DMS114 treated with DMSO at 0.1 percent for 48 hours (cell line): Measurements from ENCODE around the gene LRGUK.
"Not testable (repeated sequence)": the region's sequence is repeated elsewhere in the genome, so short reads cannot be mapped to it uniquely, and the experiment has no call there.

Source experiments
- DNase-seq: peaks from one replicate; lab custom pipeline; 2025; ENCODE audit not compliant: unreplicated experiment; lab: John Stamatoyannopoulos, UW

The LRGUK gene

DNA sequence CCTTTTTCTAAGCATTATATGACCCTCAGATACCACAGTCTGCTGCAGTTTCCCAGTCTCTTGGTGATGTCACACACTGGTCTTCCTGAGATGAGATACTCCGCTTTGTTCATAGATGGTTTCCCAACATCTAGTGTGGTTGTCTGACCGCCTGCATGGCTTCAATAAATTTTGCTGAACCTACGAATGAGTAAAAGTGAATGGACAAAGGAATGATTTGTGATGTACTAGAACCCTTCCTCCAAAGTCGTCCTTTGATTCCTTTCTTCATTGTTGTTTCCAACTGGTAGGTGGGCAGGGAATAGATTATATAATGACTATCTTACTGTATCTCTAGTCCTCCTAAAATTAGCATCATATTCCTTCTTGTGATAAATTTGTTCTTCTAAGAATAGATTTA, 107.1 kb downstream of the LRGUK start:
- DNase-seq: no peak

DNA sequence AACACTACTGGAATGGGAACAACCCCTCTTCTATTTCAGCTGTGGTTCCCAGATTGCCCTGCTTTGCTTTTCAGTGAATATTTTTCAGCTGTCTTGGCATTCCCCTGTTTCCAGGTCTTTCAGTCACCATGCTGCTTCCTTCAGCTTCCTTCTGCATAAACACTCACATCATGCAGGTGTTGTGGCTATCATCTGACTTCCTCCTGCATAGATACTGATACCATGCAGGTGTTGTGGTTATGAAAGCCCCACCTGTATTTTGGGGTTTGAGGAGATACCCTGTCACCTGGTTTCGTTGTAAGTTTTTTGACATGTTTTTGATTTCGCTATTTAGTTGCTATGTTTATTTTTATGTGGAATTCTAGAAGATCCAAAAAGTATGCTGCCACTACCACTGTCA, 118.1 kb downstream of the LRGUK start:
- DNase-seq: no peak

DNA sequence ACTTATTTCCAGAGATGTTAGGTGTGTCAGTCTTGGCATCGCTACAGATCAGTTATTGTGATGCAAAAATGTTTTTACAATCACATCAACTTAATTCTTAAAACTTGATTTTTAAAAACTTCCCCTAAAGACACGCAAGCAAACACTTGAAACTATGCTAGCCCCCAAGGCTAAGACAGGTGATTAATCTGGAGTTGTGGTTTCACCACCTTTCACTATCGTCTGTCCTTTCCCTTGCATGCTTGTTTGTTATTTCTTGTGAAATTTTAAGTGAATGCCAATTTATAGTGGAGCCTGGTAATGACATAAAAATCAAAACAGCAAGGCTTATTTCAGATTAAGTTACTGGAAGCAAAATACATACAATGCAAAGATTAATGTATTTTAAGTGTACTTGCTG, 119.2 kb downstream of the LRGUK start:
- no peak for DNase-seq

DNA sequence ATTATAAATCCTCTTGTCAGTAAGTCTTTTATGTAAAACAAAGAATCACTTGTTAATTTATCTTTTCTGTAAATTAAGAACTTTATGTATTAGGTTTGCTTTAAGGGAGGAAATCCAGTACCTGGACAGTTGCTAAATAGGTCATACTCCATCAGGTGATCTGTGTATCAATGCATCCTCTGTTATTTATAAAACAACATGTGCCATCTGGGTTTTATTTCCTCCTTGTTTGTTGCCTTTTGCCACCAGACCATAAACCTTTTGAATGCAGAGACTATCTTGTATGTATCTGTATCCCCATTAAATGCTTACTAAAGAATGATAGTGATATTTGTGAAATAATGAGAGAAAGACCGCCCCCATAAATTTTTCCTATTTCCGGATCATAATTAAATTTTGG, 119.6 kb downstream of the LRGUK start:
- DNase-seq: no peak

DNA sequence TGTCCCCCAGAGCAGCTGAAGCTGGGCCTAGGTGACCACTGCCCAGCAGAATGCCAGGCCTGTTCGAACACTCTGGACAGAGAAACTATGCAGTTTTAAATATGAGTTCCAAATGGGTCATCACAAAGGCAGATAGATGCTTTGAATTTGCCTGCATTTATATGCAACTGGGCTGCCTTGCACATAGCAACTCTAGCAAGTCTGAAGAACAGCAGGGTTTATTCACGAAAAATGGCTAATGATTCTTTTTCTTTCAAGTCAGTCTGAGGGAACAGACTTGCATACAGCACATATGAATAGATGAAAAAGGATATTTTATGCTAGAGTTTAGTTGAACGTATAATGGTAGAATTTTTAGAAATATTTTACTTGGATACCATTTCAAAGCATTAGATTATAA, 121.1 kb downstream of the LRGUK start:
- no peak for DNase-seq

DNA sequence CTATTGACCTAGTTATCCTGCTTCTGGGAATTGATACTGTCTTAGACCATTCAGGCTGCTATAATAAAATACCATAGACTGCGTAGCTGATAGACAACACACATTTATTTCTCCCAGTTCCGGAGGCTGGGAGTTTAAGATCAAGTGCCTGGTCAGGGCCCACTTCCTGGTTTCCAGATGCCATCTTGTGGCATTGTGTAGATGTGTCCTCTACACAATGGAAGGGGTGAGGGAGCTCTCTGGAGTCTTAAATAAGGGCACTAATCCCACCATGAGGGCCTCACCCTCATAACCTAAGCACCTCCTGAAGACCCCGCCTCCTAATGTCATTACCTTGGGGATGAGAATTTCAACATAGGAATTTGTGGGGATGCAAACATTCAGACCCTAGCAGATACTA, 127.2 kb downstream of the LRGUK start:
- no peak for DNase-seq

DNA sequence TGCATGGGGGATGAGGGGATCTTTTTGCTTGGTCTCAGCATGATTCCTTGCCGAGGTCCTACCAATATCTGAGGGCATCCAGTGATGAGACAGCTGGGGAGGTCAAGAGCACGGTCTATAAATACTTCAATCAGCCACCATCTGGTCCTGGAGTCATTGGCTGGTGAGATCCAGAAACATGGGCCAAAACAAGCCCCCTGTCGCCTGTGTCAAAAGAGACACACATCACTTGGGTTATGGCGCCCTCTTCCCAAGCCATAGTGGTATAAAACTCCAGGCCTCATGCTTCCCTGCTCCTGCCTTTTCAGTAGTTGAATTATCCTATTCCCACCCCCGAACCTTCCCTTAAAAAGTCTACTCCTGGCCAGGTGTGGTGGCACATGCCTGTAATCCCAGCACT, 128.7 kb downstream of the LRGUK start:
- no peak for DNase-seq

DNA sequence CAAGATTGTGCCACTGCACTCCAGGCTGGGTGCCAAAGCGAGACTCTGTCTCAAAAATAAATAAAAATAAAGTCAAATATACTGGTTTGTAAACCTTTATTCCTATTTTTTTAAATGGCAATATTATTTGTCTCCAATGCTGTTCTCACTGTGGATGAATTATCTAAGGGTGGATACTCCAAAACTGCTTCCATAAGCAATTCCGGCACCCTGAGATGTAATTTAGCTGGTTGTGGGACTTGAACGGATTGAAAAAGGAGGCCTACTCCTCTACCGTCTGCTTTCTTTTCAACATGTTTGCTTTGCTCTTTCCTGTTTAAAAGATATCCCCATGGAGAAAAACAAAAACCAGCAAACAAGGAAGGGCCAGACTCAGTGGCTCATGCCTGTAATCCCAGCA, 135.2 kb downstream of the LRGUK start:
- DNase-seq: no peak

DNA sequence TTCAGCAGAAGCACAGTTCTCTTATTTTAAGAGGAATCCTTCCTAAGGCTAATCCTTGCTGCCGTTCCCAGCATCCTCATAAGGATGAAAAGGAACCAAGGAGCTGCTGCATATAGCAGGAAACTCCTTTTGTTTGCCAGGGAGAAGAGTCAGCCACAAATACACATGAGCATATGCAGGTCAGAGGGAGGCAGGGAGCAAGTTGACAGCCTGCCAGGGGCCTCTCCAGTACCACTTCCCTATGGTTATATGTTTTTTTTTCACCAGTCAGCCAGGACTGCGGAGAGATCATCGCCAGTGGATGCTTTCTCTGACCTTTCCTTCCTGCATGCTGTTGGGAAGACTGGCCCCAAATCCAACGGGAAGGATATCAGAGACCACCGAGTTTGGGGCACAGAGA, 149.8 kb downstream of the LRGUK start:
- DNase-seq: no peak

DNA sequence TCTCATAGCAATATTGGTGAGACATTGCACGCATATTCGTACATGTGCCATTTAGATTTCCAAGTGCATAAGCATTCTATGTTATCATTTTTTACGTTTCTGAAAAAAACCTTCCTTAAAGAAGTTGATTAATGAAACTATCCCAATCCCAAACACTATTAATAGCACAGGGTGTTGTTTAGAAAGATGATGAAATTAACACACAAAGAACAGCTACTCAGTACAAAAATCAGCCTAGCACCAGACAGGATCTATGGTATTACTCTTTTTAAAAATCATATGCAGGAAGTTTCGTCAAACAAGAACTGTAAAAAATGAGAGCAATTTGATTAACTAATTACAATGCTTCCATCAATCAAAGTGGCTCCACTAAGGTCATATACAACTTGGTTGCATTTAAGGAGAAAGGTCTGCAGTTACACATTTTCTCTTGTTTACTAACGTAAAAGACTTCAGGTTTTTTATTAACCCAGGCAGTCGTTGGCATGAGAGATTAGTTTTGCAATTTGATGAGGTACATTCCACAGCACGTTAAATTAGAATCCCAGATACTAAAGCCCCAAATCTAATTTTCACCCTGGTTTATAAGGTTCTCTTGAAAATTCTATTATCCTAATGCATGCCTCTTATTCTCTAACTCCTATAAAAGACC, 151.5 kb downstream of the LRGUK start:
- DNase-seq: no peak

DNA sequence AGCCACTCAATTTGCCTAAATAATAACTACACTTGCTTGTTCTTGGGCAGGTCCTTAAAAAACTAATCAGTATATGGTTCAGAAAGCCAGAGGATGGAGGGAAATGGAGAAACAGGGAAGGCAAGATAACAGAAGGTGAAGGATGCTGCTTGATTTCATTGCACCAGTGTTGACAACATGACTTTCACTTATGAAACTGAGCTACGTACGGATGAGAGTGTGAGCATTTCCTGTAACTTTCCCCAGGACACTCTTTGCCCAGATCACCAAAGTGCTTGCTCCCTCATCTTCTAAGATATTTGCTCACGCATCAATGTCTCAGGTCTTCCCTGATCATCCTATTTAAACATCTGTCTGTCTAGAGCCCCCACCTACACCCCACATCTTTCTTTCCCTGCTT, 152.2 kb downstream of the LRGUK start:
- DNase-seq: no peak

DNA sequence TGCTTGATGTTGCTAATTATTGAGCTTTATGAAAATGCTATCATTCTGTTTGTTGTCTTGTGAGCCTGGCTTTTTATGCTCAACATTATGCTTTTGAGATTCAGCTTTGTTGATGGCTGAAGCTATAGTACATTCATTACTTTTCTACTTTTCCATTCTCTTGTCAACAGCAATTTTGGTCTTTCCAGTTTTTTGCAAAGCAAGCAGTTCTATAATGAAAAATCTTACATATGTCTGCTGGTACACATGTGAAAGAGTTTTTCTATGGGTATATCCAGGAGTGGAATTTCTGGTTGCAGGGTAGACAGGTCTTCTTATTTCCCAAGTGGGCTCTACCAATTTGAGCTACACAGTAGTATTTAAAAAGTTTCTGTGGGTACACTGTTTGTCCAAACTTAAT, 152.8 kb downstream of the LRGUK start:
- DNase-seq: no peak

DNA sequence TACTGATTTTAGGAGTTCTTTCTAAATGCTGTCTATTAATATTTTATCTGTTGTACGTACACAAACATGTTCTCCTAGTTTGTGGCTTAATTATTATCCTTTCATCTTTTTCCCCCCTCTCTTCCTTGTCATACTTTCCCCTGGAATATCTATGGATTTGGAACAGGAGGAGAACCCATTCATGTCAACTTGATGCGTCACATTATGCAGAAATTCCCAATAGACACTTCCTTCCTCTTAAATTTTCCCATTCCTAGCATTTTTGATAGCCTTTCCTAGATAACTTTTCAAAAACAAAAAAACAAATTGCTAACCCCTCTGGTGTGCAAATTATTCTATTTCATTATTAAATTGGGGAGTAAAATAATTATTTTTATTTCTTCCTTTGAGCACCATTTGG, 153.4 kb downstream of the LRGUK start:
- DNase-seq: no peak

DNA sequence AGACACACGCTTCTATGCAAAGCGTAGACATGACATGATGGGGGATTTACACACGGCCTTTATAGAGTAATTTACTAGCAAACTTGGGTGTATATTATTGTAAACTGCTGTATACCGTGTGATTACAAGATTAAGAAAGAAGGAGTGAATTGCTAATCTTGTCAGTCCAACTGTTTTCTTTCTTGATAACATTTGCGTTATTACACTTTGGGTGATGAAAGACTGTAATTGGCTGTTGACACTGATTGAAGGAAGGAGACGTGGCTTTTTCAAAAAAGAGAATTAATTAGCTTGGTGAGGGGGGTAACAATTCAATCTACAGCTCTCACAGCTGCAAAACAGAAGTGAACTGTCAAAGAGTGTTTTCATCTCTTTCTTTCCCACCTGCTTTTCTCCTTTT, 156.9 kb downstream of the LRGUK start:
- no peak for DNase-seq

DNA sequence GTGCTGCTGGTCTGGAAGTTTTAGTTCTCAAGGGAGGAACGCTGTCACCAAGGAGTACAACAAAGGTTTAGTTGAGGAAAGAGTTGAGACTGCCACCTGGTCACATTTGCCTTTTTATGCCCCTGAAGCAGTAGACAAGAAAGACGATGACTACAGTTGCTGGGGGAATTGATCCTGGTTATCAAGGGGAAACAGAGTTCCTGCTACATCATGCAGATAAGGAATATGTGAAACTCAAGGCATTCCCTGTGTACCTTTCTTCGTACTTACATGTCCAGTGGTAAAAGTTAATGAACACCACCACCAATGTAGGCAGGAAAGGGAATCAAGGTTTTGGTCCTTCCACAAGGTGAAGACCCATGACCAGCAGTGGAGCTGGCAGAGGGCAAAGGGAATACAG, 157.8 kb downstream of the LRGUK start:
- no peak for DNase-seq

DNA sequence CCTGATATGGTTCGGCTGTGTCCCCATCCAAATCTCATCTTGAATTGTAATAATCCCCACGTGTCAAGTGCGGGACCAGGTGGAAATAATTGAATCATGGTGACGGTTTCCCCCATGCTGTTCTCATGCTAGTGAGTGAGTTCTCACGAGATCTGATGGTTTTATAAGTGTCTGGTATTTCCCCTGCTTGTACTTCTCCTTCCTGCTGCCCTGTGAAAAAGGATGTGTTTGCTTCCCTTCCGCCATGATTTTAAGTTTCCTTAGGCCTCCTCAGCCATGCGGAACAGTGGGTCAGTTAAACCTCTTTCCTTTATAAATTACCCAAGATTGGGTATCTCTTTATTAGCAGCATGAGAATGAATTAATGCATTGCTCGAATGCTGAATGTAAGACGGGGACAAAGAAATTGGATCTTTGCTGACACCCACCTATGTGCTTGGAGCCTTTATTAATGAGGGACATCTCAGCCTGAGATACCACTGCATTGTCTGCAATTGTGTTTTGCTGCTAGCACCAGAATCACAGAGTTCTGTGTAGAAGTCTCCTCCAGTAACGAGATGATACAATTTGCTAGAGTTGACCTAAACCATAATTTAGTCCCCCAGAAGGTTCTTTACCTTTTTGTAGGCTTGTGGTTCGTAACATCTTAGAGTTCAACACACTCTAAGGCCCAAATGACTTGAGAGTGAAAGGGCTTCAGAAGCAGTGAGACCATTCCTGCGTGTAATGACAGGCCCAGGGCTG, 160.9 kb downstream of the LRGUK start:
- no peak for DNase-seq

DNA sequence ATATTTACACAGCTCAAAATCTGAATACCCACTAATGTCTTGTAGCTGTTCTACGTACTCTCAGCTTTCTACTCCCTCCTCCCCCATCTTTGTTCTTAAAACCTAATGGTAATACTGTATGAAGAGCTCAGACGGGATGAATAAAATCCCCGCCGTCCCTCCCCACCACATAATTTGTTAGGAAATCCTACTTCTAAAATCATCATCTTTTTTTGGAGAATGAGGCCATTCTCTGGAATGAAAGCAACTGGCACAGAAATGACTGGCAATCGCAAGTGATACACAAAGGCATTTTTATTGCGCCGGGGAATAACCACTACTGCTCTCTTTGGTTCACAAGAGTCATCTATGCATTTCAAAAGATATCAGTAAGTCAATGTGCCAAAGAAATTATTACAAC, 162.3 kb downstream of the LRGUK start:
- no peak for DNase-seq

DNA sequence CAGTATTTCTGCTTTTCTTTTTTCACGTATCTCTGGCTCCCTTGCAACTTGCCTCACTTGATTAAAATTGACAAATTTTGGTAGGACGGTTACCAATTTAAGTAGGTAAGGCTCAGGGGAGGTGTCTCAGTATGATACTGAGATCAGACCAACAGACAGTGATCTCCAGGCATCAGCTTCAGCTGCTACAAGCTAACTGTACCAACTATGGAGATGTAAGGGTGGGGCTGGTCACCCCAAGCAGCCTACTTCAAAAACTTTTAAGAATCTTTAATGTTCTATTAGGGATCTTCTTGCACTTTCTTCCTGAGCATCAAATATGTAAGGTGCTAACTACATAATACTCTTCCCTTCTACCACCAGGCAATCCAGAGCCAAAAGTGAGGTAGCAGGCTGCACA, 162.7 kb downstream of the LRGUK start:
- no peak for DNase-seq

DNA sequence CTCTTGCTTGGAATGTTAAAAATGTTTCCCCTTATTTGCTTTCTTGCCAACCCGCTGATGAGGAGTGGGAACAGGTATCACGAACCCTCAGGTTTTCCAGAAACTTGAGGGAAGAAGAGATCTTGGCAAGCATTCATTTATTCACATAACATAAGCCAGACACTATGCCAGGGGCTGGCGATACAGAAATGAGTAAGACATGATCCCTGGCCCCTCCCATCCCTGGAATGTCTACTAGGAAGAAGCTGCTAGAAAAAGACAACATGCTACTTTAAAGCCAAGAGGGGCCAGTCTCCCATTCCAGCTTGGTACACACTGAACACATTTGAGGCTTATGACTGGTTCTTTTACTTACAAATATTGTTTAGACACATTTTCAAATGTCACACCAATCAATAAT, 163.1 kb downstream of the LRGUK start:
- no peak for DNase-seq

DNA sequence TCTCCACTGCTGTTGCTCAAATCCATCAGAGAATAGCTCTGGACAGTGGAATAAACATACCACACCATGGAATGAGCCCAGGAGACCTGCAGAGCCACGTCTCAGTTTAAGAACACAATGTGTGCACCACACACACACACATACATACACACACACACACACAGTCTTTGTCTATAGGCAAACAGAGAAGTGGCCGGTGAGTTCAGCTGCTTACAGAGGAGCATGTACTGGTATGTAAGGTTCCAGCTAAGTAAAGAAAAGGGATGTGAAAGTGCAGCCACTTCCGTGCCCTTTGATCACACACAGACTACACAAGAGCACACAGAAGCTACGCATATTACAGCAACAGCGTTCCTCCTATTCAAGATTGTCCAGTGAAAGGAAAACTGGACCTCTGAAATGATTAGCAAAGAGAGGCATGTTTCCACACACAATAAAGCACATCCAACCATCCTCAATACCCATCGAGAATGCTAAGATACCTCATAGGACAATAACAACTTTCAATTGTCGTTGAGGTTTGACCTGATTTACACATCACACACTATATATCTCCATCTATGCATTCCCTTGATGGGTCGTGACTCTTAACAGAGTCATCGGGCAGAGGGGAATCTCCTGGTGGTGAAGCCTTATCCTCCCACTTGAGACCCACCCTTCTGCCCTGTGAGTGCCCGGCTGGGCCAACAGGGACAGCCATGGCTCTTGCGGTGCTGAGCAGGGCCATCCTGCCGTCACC, 166.0 kb downstream of the LRGUK start:
- no peak for DNase-seq

DNA sequence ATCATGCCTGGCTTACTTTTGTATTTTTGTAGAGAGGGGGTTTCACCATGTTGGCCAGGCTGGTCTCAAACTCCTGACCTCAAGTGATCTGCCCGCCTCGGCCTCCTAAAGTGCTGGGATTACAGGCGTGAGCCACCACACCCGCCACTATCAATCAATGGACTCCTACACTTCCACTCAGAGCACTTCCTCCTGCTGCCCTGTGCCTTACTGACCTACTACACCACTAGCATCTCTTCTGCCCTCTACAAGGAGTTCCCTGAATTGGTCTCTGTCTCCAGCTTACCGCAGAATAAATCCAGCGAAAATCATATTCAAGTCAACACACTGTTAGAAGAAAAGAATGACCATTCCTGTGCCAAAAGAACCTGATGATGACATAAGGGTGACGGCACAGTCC, 168.8 kb downstream of the LRGUK start:
- DNase-seq: not testable (repeated sequence)

DNA sequence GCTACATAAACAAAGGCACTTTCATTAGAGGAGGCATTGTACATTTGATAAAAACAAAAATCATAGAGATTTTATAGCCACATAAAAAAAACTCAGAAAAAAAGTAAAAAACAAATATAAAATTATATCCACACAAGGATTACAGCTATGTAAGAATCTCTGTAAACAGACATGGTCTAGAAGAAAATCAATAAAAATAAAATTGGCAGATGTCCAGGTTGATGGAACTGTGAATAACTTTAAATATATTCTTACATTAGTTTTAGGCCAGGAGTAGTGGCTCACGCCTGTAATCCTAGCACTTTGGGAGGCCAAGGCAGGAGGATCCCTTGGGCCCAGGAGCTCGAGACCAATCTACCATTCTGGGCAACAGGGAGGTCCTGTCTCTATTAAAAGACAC, 170.3 kb downstream of the LRGUK start:
- no peak for DNase-seq
